Ureter (tissue), 1 donor: ENCODE data around the gene LRFN2. TPM values are rescaled to one million over a fixed set of nuclear protein-coding genes. Genes with fewer than 3 reads are reported as not detected.

Source experiments
- DNase-seq: peaks from one replicate; pipeline ENCODE4 v3.0.0-alpha.2; 2020; ENCODE audit warnings: low spot score
- total RNA-seq: library from RNA; stranded (reverse); gene quantifications from one replicate; pipeline ENCODE4 v1.2.4, GENCODE V29; 2023
- donor health status: DM: yes; HTN: yes; CAD: no.

The LRFN2 gene
- total RNA-seq, 1 donor from 2014 or later = 0.34 TPM

DNA sequence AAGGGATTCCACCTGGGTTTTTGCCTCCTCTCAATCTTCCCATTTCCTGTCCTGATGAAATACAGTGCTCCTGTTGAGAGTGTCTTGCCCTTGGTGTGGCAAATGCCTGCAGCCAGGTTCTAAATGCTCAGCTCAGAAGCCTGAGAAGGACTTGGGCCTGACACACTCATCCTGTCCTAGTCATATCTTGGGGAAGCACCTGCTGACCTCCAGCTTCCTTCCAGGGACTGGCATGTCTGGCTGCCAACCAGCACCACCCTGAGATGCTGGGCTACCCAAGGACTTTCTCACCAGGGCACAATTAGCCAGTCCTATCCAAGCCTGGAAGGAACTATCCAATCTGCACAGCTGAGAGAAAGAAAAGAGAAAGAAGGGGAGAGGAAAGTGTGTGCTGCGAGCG is 43.4 kb downstream of the LRFN2 start:
- DNase-seq = no peak

DNA sequence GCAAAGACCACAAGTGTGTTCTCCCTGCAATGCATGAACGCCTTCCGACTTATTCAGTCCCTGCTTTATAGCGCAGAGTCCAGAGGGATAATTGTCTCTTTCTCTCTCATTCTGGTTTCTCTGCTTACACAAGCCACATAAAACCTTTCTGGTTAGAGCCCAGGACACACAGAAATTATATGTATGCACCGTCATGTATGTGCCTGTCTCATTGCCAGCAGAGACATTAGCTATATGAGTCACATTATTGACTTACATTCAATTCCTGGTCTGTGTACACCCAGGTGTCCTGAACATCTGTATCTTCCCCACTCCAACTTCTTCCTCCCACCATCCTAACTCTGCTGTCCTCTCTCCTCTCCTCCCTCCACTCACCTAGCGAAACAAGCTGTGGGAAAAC is 44.0 kb downstream of the LRFN2 start:
- DNase-seq = no peak

DNA sequence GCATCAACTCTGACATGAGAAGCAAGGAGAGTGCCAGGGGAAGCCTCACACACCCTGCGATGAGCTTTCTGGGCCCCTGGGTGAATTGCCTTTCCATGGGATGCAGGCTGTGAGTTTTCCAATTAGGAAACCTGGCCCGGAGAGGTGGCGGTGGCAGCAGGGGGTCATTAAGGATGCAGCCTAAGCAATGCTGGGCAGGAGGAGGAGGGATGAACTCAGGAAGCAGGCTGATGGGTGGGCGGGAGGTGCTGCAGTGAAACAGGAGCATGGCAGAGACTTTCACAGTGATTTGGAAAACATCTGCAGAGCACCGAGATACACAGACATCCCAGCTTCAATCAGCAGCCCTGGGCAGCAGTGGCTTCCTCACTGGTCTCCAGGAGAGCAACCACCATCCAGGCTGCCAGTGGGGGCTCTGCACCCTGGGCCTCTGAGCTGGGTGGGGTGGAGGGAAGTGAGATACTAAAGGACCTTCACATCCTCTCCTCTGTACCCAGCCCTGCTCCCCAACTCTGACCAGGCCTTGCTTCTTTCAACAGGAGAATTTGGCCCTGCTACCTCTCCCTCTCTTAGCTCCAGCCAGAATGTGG is 44.9 kb downstream of the LRFN2 start:
- DNase-seq = no peak

DNA sequence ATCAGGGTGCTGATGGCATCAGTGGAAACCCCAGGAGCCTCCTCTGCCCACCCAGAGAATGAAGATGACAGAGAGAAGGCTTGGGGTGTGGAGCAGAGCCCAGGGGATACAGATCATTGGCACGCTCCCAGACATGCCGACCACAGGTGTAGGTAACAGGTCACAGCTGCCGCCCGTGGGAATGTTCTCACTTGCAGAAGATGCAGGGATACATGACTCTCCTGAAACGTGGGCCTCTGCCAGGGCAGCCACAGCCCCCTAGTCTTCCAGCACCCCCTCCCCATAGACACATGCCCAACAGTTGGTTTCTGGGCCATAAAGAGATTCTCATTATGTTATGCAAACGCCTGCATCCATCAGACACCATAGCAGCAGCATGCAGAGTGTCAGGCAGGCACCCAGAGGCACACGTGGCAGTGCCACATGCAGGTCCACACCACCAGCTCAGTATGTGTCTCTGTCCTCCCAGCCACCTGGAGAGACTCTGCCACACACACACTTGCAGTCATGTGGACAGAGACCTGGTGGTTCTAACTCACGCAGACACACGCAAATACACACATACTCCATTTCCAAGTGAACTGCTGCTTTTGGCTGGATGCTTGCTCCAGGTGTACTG is 45.5 kb downstream of the LRFN2 start:
- no peak for DNase-seq

DNA sequence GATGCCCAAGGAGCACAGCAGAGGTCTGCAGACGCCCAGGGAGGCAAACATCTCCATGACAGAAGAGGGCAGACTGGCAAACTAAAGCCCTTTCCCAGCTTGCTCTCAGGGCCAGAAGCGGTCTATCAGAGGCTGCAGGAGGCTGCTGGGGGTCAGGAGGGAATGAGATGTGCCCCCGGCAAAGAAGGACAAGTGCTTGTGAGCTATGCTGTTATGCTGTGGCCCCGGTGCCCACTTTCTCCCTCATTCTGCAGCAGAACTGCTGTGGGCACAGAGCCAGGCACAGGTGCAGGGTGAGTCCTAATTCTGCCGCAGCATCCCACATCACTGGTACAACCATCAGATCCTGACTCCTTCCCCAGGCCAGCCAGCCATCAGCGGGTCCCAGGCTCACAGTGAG is 46.4 kb downstream of the LRFN2 start:
- DNase-seq = no peak

DNA sequence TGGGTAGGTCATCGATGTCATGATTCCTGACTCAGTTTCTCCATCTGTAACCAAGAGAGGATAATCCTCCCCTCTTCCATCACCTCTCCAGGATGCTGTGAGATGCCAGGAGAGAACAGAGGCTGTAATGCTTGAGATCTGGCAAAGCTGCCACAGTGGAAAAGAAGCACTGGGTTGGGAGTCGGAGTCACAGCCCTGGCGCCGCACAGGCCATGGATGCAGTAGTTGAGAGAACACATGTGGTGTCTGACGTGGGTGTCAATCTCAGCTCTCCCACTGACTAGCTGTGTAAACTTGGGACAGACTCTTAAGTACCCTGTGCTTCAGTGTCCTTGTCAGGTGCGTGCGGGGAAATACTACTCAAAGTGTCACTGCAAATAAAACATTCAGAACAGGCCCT is 47.3 kb downstream of the LRFN2 start:
- DNase-seq = no peak

DNA sequence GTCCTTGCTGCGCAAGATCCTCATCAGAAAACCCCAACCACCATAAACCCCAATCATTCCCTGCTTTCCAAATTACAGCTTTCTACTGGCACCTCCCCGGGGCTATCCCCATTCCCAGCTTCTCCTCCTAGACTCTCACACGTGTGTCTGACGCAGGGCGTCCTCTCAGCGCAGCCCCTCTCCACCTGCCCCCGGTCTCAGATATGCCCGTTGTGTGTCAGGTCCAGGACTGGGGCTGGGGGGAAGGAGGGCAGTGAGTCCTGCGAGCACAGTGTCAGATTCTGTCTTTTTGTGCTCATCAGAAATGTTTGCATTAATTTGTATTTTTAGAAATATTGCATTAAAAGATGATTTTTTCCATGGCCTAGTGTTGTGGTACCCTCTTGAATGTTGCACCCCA is 48.6 kb downstream of the LRFN2 start:
- no peak for DNase-seq

DNA sequence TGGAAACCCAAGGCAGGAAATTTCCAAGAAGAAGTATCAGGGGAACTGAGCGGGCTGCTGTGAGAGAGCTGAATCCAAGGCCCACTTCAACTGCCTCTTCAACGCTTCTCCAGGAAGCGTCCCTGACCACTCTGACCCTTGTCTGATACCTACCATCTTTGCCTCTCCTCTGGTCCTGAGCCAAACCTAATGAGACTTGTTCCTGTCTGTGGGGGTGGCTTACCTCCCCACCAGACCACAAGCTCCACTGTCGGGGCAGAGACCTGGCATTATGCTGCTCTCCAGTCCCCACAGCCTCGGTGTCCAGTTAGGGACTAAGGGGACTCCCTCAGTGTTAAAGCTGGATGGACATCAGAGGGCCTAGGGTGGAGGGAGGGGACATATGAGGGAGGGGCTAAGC is 49.7 kb downstream of the LRFN2 start:
- no peak for DNase-seq

DNA sequence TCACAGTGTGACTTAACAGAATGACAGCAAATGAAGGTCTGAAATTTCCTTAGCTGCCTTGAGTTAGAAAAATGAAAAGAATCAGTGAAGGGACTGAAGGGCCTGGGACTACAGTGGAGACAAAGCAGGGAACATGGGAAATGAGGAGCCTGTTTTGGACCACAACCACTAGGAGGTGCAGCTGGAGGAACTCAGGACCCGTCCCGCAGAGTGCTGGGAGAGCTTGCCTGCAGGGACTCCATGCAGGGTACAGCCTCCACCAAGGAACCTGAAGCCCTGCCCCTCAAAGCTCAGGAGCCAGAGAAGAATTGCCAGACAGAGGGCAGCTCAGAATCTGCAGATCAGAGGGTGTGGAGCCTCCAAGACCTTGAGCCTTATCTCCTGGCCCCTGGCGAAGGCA is 50.7 kb downstream of the LRFN2 start:
- no peak for DNase-seq

DNA sequence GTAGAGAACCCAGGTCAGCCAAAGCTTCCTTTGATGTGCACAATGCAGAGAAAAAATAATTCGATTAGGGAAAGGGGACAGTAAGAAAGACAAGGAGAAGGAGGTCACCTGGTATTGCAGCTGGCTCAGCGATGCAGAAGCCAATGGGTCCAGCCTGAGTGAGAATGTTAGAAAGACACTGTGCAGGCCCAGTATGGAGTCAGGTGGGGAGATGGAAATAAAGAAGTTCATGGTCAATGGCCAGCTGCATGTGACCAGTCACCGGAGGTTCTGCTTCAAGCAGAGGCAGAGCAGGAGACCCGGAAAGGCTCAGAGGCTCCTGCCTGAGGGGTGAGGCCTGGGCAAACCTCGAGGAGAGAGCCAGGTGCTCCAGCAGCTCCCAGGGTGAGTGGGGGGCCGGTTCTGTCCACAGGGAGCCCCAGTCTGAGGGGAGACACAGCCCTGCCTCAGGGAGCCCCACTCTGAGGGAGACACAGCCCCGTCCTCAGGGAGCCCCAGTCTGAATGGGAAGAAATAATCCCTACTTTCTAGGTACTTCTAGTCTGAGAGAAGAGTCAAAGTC is 51.3 kb downstream of the LRFN2 start:
- DNase-seq = no peak

DNA sequence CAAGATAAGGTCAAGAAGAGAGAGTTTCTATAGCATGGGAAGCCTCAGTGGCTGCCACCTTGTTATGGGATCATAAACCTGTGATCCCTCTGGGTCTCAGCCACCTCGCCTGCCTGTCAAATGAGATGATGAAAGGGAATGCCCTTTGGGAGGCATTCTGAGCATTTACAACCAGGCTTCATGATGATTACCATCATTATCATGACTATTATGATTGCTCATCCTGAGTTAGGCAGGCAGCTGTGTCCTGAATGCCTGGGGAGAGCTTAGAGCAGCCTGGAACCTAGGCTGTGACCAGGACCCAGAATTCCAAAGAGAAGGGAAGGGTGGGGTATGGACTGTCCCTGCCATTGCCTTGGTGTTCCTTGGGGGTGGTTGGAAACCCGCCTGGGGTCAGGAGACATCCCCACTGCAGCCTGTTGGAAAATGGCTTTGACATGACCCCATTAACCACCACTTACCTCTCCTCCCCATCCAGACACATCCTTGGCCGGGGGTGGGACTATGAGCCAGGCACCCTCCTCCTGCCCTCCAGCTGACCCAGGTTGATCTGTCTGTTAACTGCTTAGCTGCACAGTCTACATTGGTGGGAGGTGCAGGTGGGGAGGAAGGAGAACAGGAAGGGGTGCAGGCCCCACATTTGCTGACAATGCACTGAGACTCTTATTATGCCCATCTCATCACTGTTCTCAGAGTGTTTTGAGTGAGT is 51.9 kb downstream of the LRFN2 start:
- DNase-seq = no peak

DNA sequence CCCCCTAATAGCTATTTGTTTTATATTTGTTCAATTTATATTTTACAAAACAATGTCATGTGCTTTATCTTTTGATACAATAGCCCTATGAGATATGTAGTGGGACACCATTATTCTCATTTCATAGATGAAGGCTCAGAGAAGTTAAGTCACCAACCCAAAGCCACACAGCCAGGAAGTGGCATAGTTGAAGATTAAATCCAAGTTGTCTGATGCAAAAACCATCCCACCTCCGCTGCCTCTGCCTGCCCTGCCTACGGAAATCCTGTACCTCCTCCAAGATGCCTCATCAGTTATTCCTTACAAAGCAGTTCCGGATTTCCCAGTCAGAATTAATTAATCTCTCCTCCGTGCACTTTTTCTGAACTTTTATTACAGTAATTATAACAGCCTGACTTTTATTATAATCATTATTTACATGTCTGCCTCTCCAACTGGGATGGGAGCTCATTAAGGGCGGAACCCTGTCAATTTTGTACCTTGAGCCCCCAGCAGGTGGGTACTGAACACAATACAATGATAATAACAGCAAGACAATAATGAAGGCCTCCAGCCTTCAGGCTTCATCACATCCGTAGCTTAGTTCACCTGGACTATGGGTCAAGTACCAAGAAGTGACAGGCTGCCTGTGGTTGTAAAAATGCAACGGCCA is 54.7 kb downstream of the LRFN2 start:
- no peak for DNase-seq

DNA sequence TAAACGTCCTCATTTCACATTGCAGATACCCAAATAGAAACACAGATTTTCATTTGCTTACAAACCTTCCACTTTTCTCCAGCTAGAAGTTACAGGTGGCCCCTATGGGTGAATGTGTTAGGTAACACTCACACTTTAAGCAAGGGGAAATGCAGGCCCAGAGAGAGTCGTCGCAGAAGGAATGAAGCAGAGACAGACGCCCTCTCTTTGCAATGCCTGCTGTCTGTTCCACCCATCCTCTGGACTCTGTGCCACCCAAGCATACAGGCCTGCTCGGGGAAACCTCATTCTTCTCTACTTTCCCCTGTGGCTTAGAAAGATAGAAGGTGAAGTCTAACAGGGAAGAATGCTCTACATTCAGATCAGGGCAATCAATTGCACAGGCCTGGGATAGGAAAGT is 57.2 kb downstream of the LRFN2 start:
- DNase-seq = no peak

DNA sequence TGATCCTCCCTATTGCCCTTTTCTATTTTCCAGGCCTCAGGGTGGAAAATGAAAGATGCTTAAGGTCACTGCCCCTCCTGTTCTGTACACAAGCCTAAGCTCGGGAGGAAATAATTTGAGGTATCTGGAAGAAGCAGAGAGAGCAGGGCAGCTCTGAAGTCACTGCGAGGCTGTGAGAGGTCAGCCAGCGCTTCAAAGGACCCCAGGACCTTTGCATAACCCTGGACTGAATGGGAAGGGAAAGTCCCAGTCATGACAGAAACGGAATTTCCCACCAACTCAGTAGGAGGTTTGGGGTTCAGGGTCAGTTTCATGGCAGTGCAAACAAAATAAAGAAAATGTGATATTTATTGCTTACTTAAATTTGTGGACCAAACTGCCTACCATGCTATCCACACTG is 58.1 kb downstream of the LRFN2 start:
- DNase-seq = no peak

DNA sequence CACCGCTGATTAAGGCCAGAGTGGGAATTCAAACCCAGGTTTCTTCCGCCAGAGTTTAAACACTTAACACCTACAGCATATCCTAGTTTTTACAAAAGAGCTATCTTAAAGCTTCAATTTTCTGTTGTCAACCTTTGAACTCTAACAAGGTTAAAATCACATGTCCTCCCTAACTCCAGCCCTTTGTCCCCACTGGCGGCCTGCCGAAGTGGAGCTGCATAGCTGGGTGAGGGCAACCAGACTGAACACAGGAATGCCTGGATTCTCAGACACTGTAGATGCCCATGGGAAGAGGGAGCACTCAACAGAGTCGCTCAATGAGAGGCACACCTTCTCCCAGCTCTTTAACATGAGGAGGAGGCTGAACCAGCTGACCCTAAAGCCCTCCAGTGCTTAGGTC is 59.1 kb downstream of the LRFN2 start:
- DNase-seq = no peak

DNA sequence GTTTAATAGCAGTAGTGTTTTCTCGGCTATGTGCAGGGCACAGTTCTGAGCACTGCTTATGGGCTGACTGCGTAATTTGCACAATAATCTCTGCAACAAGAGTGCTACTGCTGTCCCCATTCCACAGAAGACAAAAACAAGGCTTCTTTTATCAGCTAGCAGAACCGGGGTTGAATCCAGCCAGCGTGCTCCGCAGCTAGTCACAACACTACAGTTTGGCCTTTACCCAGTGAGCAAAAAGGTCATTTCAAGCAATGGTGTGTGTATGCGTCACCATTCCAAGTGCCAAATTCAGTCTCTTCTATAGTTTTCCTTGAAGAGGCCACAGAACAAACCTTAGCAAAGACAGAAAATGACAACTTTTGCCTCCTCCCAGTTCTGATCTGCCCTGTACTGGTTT is 61.1 kb downstream of the LRFN2 start:
- DNase-seq = no peak

DNA sequence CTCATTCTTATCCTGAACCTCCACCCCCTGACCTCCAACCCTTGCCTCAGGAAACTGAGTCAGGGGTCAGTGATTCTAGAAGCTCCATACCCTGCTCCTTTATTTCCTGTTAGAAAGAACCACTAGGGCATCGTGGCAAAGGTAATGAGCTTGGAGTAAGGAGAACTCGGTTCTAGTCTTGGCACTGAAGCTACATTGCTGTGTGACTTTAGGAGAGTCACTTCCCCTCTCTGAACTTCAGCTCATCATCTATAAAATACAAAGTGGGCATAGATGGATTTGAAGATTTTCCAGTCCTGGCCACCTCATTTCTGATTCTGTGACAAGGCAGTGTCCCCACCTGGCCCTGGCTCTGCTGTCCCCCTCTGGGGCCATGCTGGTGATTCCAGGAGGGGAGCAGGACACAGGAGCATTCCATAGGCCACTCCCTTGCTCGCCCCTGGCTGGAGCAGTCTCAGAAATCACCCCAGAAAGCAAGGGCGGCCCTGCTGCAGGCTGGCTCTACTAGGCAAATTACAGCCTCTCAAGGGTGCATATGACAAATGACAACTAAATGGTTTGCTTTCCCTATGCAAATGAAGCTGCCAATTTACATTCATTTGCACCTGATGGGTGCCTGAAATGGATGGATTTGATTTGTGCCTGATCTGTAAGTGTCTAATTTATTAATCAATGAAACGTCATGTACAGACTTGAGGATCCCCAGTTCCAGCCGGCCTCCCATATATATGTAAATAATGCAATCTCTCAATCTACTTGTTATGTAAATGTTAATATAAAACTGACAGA is 62.2 kb downstream of the LRFN2 start:
- no peak for DNase-seq

DNA sequence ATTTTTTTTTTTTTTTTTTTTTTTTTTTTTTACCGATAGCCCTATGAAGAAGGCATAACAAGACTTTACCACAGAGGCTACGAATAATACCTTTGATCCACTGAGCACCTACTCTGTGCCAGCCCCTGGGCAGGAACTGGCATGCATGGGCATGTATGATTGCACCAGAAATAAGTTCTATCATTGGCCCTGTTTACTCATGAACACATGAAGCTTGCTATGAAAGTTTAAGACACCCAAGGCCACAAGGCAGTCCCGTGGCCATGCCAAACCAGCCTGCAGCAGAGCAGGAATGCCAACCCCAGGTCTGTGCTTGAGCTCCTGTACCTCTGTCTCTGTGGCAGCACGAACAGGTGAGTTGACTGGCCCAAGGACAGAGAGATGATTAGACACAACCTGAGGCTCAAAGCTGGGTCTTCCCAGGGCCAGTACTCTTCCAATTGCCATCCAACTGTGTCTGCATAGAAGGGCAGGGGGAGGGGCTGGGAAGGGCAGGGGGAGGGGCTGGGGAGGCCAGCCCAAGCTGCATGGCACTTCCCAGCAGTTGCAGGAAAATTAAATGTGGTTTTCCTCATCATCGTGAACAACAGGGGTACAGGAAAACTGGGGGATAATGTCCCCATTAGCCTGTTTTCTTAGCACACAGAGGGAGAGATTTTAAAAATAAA is 63.5 kb downstream of the LRFN2 start:
- DNase-seq = no peak

DNA sequence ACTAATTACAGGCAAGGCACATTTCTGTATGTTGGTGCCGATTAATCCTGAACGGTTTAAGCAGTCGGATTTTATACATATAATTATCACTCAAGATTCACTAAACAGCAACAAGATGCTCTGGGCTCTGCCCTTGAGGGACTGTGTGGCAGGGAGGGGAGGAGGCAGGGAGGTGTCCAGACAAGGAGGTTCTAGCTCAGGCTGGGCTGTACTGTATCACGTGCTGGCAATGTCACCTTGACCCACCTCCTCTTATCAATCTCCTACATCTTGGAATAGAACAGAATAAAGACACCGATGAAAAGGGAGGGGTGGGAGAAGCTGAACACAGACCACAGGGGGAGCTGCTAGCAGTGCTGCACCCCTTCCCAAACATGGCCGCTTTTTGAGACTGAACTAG is 65.7 kb downstream of the LRFN2 start:
- no peak for DNase-seq

DNA sequence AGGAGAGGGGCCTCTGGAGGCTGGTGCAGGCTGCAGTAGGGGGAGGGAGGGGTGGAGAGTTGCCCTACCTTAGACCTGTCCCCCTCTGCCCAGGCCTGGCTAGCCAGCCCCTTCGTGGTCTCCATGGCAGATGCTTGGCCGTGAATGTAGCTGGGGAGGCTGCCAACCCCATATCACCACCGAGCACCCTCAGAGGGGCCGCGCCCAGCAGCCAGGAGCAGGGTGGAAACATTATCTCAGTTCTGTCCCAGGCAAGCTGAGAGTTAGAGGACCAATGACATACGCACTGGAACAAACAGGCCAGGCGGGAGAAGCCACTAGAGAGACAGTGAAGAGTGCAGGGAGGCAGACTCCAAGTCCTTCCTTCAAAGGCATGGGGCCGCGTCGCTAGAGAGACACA is 66.5 kb downstream of the LRFN2 start:
- no peak for DNase-seq

DNA sequence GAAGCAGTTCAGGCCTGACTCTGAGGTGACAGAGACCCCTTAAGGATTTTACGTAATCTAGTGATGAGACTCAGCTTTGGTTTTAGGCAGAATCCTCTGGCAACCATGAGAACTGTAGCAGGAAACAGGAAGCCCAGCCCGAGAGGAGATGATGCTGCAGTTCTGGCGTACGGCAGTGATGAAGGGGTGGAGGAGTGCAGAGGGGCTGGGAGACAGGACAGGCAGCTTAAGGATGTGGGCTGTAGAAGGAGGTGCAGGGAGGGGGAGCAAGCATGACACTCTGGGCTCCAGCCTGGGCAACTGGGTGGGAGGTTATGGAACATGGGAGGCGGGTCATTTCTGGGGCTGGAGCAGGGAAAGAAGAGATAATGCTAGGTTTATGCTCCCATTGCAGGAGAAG is 67.1 kb downstream of the LRFN2 start:
- DNase-seq = no peak
